GM21576 (cell line): ENCODE results near the gene PIM3.

Experiments used
- ATAC-seq: cut with Tn5 transposase; IDR thresholded peaks from one replicate; pipeline ENCODE4 v1.9.1; 2021; ENCODE audit warnings: mild to moderate bottlenecking, moderate library complexity; ENCODE audit not compliant: unreplicated experiment

The PIM3 gene

DNA sequence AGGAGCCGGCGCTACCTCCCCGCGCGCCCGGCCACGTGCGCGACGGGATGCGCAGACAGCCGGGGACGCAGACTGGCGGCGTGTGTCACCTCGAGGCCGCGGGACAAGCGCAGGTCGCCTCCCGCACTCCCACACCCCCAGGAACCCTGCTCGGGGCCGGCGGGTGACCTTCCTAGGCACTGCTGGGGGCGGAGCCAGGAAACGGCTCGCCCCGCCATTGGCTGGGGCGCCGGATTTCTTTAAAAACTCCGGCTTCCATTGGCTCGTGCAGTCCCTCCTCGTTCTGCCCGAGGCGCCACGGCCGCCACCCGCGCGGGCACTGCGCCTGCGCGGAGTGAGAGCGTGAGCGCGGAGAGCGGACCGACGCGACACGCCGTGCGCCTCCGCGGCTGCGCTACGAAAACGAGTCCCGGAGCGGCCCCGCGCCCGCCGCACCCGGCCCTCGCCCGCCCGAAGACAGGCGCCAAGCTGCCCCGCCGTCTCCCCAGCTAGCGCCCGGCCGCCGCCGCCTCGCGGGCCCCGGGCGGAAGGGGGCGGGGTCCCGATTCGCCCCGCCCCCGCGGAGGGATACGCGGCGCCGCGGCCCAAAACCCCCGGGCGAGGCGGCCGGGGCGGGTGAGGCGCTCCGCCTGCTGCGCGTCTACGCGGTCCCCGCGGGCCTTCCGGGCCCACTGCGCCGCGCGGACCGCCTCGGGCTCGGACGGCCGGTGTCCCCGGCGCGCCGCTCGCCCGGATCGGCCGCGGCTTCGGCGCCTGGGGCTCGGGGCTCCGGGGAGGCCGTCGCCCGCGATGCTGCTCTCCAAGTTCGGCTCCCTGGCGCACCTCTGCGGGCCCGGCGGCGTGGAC lies at the start of gene PIM3:
Gene PIM3 (plus strand): TSS at position 614 of the 846 bp plus-strand sequence. CDS start 176 bp downstream, at position 790.
- ATAC-seq: peak; percentile 61

DNA sequence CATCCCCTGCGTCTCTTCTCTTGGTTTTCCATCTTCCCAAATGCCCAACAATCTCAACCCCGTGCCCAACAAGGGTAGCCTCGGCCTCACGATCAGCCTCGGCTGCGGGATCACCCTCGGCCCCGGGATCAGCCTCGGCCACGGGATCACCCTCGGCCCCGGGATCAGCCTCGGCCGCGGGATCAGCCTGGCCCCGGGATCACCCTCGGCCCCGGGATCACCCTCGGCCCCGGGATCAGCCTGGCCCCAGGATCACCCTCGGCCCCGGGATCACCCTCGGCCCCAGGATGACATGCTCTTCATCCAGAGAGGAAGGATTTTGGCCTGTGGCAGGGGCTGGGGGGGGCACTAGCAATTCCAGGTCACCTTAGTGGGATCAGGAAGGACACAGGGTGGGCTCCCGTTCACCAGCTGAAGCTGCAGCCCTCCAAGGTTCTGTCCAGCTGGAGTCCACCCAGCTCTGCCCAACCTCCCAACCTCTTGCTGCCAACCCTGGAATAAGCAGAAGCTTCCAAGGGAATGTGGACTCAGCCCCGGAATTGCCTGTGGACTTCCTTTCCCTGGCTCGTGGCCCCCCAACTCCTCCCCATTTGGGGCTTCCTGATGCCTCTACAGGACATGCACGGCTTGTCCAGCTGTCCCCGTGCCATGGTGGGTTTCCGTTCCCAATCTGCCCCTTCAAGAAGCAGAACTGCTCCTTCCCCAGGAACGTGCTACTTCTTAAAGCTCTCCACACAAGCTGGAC lies 48.5 kb upstream of the PIM3 start:
- ATAC-seq: no peak

DNA sequence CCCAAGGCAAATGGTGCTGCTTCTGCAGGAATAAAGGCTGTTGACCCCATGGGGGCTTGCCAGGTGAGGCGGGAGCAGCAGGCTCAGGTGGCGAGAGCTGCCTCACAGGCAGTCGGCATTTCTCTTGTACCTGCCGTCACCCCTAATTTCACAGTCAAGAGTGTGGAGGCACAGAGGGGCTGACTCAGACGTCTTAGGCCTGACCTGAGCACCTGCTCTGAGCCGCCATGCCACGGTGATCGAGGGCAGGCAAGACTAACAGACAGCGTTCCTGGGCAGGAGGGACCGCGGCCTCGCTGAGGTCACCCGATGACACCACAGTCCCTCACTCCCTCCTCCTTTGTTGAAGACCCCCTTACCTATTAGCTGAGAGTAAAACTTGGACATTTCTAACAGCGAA lies 47.5 kb upstream of the PIM3 start:
- ATAC-seq: no peak

DNA sequence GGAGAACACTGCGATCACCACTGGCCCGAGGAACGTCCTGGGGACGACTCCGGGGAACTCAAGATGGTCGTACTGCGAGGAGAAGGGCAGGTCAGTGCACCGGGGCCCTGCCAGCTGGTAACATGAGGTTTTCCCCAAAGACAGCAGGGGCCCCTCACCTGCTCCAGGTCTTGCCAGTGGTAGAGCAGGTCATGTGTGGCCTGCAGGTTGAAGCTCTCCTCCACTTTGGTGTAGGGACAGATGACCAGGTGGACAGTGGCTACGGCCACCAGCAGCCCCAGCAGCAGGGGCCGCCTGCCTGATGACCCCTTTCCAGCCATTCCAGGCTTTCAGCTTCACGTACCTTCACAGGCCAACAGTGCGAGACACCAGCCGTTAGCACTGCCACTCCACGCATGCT lies 47.1 kb upstream of the PIM3 start:
- no peak for ATAC-seq

DNA sequence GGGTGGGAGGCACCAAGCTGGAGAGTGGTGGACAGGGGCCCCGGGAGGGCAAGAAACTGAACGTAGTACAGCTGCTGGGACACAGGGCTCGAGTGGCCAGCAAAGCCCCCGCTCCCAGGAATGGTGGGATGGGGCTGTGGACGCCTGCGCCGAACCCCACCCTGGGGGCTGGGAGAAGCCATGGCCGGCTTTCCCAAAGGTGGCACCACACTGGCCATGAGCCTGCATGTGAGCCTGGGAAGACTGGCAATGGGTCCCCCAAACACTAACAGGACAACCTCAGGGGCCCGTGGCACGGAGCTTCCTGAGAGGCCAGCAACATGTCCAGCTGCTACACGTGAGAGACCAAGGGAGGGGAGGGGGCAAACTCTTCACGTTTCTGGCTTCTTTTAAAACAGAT lies 46.3 kb upstream of the PIM3 start:
- no peak for ATAC-seq

DNA sequence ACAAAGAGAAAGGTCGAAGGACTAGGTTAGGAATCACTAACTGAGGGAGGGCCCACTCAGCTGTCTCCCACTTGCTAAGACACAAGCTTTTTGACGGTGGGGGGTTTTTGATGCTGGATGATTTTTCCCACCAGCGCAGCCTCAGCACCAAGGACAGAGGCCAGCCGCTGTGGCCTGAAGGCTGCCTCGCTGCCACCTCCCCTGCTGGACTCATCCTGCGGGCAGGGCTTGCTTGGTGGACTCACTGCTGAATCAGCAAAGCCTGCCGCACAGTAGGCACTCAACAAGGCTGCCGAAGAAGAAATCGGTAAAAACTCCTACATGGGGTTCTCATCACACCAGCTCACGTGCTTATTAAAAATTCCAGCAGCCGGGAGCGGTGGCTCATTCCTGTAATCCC lies 45.0 kb upstream of the PIM3 start:
- no peak for ATAC-seq

DNA sequence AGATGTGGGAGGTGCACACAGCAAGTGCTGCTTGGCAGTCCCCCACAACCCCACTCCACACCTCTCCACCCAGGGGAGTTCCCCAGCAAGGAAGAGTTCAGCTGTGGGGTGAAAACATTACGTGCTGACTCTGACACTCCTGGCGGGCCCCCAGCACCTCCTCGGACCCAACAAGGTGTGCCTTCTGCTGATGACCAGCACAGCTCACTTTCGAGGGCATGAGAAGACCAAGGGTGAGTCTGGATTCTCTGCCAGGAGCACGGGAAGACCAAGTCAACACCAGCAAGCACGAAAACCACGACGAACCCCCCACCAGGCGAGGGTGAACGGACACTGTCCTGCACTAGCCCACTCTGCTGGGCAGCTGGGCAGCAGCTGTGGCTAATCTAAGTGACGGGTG lies 43.7 kb upstream of the PIM3 start:
- ATAC-seq: no peak

DNA sequence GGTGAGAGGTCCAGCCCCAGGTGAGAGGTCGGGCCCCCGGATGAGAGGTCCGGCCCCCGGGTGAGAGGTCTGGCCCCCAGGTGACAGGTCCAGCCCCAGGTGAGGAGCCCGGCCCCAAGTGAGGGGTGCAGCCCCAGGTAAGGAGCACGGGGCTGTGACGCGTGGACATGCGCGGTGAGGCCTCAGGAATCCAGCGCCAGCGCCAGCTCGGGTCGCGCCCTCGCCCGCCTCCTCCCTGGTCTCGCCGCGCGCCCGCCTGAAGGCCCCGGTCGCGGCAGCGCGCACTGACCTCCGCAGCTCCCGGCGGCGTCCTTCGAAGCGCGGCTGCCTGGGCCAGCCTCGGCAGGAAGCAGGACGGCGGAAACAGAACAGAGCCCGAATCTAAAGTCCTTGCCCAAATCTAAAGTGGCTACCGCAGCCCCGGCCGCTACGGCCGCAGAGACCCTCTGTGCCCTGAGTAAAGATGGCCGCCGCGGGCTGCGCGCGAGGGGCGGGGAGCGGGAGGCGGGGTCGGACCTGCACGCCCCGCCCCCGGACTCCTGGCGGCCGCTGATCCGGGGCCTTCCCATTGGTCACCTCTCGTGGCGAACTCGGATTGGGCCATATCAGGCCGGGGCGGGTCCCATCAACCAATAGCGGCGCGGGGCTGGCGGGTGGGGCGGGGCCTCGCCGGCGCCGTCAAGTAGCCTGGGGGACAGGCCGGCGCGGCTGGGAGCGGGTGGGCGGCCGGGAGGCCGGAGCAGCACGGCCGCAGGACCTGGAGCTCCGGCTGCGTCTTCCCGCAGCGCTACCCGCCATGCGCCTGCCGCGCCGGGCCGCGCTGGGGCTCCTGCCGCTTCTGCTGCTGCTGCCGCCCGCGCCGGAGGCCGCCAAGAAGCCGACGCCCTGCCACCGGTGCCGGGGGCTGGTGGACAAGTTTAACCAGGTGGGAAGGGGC lies 42.3 kb upstream of the PIM3 start, which contains the start of the genes ALG12 and CRELD2:
Gene ALG12 (minus strand): TSS at position 465 of the 937 bp plus-strand sequence. CDS start 4,673 bp downstream, outside the sequence.
Gene CRELD2 (plus strand): TSS at position 661 of the 937 bp plus-strand sequence. CDS start 136 bp downstream, at position 797.
- ATAC-seq: peak; percentile 79

DNA sequence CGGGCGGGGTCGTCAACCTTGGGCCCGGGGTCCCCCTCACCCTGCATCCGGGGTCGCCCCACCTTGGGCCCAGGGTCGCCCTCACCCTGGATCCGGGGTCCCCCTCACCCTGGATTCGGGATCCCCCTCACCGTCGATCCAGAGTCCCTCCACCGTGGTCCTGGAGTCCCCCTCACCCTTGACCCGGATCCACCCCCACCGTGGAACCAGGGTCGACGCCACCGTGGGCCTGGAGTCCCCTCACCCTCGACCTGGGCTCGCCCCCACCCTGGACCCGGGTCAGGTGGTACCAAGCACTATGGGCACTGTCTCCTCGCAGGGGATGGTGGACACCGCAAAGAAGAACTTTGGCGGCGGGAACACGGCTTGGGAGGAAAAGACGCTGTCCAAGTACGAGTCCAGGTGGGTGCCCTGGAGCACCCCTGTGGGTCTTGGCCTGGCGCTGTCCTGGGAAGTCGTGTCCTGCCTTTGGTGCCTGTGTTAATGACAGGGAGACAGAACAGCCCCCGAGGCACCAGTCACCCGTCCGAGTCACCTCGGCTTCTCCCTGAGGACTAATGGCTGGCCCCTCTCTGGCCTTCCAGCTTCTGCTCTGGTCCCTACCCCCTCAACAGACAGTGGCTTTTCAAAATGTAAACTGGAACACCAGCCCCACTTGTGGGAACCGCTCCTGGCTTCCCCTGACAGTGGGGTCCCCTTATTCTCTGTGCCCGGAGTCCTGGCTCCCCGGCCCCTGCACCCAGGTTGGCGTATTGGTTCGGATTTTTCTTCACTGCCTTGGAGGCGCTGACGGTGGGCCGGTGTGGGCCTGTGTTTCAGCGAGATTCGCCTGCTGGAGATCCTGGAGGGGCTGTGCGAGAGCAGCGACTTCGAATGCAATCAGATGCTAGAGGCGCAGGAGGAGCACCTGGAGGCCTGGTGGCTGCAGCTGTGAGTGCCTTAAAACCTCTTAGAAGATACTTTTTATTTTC lies 41.4 kb upstream of the PIM3 start:
- no peak for ATAC-seq

DNA sequence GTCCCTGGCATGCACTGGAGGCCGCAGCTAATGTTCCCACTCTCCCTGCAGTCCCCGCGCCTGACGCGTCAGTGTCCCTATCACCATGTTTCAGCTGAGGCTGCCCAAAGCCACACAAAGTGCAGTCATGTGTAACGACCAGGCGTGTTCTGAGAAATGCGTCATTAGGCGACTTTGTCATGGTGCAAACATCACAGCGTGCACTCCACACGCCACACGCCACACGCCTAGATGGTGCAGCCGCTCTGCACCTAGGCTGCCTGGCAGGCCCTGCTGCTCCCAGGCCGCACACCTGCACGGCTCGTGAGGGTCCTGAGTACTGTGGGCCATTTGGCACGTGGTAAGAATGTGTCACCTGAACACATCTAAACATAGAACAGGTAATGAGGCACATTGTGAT lies 39.7 kb upstream of the PIM3 start:
- ATAC-seq: no peak

DNA sequence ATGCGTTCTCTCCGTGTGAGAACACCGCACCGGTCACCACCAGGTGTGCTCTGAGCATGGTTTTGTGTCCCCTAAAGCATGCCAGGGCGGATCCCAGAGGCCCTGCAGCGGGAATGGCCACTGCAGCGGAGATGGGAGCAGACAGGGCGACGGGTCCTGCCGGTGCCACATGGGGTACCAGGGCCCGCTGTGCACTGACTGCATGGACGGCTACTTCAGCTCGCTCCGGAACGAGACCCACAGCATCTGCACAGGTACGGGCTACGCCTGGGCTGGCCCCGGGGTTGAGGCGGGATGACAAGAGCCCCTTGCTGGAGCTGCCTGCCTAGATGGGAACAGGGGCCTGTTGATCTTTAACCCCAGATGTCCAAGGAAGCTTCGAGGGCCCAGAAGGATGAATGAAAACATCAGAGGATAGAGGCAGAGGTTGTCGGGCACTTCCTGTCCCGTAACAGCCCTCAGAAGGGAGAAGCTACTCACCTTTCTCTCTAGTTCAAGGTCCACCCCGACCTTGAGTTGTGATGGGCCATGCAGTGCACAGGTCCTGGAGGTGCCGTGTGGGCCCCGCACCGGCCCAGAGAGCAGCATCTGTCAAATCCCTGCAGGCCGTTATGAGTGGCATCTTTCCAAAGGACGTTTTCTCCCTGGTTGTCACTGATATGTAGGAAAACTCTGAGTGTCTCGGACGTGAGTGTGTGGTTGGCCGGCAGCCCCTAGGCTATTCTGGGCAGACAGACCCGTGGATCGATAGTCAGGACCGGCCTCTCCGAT lies 38.9 kb upstream of the PIM3 start:
- ATAC-seq: no peak

DNA sequence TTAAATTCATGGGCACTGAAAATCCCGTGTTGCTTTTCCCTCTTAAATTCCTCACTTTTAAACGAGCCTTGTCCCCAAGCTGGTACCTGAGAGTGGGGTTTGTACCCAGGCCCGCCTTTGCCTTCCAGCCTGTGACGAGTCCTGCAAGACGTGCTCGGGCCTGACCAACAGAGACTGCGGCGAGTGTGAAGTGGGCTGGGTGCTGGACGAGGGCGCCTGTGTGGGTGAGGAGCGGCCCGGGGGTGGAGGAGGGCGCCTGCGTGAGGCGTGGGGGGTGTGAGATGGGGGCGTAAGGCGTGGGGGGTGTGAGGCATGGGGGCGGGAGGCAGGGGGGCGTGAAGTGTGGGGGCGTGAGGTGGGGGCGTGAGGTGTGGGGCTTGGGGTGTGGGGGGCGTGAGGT lies 38.1 kb upstream of the PIM3 start:
- no peak for ATAC-seq

DNA sequence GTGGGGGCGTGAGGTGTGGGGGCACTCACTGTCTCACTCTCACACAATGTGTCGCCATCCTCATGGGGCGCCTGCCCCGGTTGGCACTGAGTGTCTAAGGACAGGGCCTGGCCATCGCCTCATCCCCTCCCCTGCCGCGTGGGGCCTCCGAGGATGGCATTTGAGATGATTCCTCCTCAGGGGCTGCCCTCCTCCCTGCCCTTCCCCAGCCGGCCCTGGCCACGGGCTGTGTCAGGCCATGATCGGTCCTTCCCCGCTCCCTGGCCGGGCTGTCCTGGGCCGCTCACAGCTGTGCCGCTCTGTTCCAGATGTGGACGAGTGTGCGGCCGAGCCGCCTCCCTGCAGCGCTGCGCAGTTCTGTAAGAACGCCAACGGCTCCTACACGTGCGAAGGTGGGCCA lies 37.6 kb upstream of the PIM3 start:
- no peak for ATAC-seq

DNA sequence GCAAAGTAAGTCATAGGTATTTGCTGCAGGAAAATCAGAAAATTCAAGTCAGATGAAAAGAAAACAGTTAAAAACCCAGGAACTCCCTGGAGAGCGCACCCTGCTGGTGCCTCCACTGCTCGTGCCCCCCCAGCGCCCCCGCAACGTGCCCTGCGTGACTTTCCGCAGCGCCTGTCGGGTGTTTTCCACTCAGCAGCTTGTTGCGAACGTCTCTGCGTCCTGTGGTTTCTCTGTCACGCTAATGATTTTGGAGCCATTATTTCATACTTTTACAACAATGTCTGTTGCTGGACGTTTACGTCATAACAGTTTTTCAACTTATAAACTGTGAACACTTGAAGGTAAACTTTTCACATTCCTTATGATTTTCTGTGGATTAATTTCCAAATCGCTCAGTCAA lies 37.1 kb upstream of the PIM3 start:
- no peak for ATAC-seq

DNA sequence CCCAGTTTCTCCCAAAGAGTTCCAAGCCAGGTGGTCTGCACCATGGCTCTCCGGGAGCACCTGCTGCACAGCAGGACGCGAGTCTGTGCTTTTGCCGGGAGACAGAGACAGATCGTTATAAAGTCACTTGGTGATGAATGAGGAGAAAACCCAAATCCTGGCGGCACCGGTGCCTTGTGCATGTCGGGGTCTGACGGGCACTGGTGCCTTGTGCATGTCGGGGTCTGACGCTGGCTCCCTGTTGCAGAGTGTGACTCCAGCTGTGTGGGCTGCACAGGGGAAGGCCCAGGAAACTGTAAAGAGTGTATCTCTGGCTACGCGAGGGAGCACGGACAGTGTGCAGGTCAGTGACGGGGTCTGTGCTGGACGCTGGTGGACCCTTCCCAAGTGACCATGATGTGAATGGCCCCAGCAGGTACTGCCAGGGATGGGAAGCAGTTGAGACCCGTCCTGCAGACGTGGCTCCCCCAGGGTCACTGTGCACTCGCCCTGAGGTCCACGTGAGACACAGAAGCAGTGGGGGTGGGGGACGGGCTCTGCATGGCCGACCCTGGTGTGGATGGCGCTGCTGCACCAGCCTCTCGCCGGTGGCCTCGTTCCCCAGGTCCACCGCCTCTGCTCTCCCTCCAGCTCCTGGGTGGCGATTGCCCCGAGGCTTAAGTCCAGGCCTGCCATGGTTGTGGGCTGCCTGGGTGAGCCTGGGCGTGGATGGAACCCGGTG lies 36.3 kb upstream of the PIM3 start:
- no peak for ATAC-seq

DNA sequence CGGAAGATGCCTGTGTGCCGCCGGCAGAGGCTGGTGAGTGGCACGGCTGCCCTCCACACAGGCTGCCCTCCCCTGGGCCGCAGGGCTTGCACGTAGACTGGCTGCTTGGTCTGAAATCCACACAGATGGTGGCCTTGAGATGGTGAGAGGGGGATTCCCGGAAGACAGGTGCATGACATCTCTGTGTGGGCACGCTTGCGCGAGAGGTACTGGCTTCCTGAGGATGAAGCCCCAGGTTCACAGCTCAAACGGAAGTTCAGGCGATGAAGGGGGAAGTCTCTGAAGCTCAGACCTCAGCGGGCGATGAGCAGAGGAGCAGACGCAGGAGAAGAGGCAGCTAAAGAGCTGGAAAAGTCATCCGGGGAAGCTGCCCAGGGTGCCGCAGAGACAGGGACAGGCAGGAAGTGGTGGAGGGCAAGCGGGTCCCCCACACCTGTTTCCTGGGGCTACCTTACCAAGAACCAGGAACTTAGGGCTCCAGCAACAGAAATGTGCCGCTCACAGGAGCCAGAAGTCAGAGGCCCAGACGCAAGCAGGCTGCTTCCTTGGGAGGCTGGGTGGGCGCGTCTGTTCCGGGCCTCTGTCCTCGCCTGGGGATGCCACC lies 34.9 kb upstream of the PIM3 start:
- no peak for ATAC-seq

DNA sequence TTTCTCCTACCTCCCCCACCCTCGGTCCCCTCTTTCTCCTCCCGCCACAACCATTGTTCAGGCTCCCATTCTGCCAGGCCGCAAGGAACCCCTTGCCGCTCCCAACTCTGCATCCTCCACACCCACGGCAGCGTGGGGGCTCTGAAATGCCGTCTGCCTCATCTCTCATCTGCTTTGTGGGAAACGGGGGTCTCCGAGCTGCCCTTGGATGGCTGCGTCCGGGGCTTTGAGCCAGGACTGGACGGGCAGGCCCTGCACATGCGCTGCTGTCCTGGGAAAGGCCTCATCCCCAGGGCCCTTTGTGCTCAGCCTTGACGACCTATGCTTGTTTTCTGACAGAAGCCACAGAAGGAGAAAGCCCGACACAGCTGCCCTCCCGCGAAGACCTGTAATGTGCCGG lies 33.7 kb upstream of the PIM3 start:
- ATAC-seq: no peak
